ENCODE measurements around the gene MOB3B. TPM values are rescaled to one million over a fixed set of nuclear protein-coding genes. Genes with fewer than 3 reads are reported as not detected.

The MOB3B gene
- total RNA-seq, 6 experiments from 2014 or later, result not detected

GRCh38 chr9:27471789-27472188 lies 57.8 kb downstream of the MOB3B start:
- no peak overlapping the region for H3K4me3 Mint-ChIP-seq
- H3K27me3 Mint-ChIP-seq (ENCODE audit: insufficient read depth), result peaks cover 4% of the 10 kb centered on the region
- H3K4me1 Mint-ChIP-seq (ENCODE audit: low read depth), result no peaks in the 10 kb centered on the region
- no peaks in the 10 kb centered on the region for H3K9me3 Mint-ChIP-seq
- DNase-seq, result no peak
- H3K27ac Mint-ChIP-seq, result no peak overlapping the region
- TF ChIP-seq CTCF (IDR thresholded peaks at IDR 0.05), result no peak
- no peaks in the 10 kb centered on the region for H3K36me3 Mint-ChIP-seq (ENCODE audit: low read depth)

- Mint-ChIP-seq H3K9me3 (no peaks in the 10 kb centered on the region), H3K27ac (no peak overlapping the region), H3K27me3 (ENCODE audit: insufficient read depth) (peaks cover 4% of the 10 kb centered on the region), H3K4me1 (ENCODE audit: low read depth) (no peaks in the 10 kb centered on the region), H3K4me3 (no peak overlapping the region), H3K36me3 (ENCODE audit: low read depth) (no peaks in the 10 kb centered on the region)
- no peak for TF ChIP-seq CTCF (IDR thresholded peaks at IDR 0.05)
- DNase-seq, result no peak
These were observed 58.2 kb downstream of the MOB3B start for GRCh38 chr9:27471366-27471765.

GRCh38 chr9:27470291-27470856 lies 59.2 kb downstream of the MOB3B start:
- Mint-ChIP-seq H3K4me3 (no peak overlapping the region), H3K27me3 (ENCODE audit: insufficient read depth) (no peaks in the 10 kb centered on the region; the same call in 1 of the 2 replicates), H3K9me3 (no peaks in the 10 kb centered on the region), H3K4me1 (ENCODE audit: low read depth) (no peaks in the 10 kb centered on the region), H3K27ac (no peak overlapping the region), H3K36me3 (ENCODE audit: low read depth) (no peaks in the 10 kb centered on the region)
- TF ChIP-seq CTCF (IDR thresholded peaks at IDR 0.05), result no peak
- no peak for DNase-seq

GRCh38 chr9:27469550-27469949 lies 60.1 kb downstream of the MOB3B start:
- H3K27me3 Mint-ChIP-seq (ENCODE audit: insufficient read depth), result peaks cover 1% of the 10 kb centered on the region; the same call in 1 of the 2 replicates
- H3K27ac Mint-ChIP-seq, result no peak overlapping the region
- H3K4me3 Mint-ChIP-seq, result no peak overlapping the region
- no peaks in the 10 kb centered on the region for H3K36me3 Mint-ChIP-seq (ENCODE audit: low read depth)
- TF ChIP-seq CTCF (IDR thresholded peaks at IDR 0.05), result no peak
- no peaks in the 10 kb centered on the region for H3K9me3 Mint-ChIP-seq
- DNase-seq, result no peak
- H3K4me1 Mint-ChIP-seq (ENCODE audit: low read depth), result no peaks in the 10 kb centered on the region

GRCh38 chr9:27468462-27469110 lies 61.0 kb downstream of the MOB3B start:
- no peak for TF ChIP-seq CTCF (IDR thresholded peaks at IDR 0.05)
- no peak overlapping the region for H3K27ac Mint-ChIP-seq
- H3K36me3 Mint-ChIP-seq (ENCODE audit: low read depth), result no peaks in the 10 kb centered on the region
- H3K4me3 Mint-ChIP-seq, result no peak overlapping the region
- no peaks in the 10 kb centered on the region for H3K4me1 Mint-ChIP-seq (ENCODE audit: low read depth)
- DNase-seq, result no peak
- peaks cover 1% of the 10 kb centered on the region; the same call in 1 of the 2 replicates for H3K27me3 Mint-ChIP-seq (ENCODE audit: insufficient read depth)
- no peaks in the 10 kb centered on the region for H3K9me3 Mint-ChIP-seq

Measured in HFFc6 (cell line).